Activated CD8-positive, alpha-beta T cell treated with anti-CD3 and anti-CD28 coated beads, Interleukin-2, amount 10 ng/mL, durations not matched to agents 7 days and 5 days (primary cell): Measurements from ENCODE around the gene MYBBP1A. TPM values are rescaled to one million over a fixed set of nuclear protein-coding genes. Genes with fewer than 3 reads are reported as not detected.

Experiments used
- ATAC-seq: fragments of 150-1000 bp; cut with Tn5 transposase; one replicate; pipeline ENCODE4 v1.10.0; 2021; ENCODE audit warnings: moderate library complexity
- CTCF ChIA-PET: fragments of 350-600 bp; sonication (Branson Sonifier 250); formaldehyde crosslinking; loops from one replicate; lab custom pipeline; 2021; ENCODE audit warnings: antibody characterized with exemption; lab: Charles Lee
- POLR2A ChIA-PET: fragments of 350-600 bp; sonication (Branson Sonifier 250); formaldehyde crosslinking; loops from one replicate; lab custom pipeline; 2021; ENCODE audit warnings: antibody characterized with exemption; lab: Charles Lee
- DNase-seq: peaks from one replicate; pipeline ENCODE4 v3.0.0-alpha.2; 2020
- H3K27ac Mint-ChIP-seq: one replicate; pipeline ENCODE4 v1.8.0; 2021; ENCODE audit warnings: mild to moderate bottlenecking, mixed read lengths
- H3K27me3 Mint-ChIP-seq: one replicate; pipeline ENCODE4 v1.8.0; 2021; ENCODE audit warnings: low read depth, mixed read lengths
- H3K36me3 Mint-ChIP-seq: one replicate; pipeline ENCODE4 v1.8.0; 2021; ENCODE audit warnings: low read depth, mixed read lengths
- H3K4me1 Mint-ChIP-seq: one replicate; pipeline ENCODE4 v1.8.0; 2021; ENCODE audit warnings: low read depth, mixed read lengths
- H3K4me3 Mint-ChIP-seq: one replicate; pipeline ENCODE4 v1.8.0; 2021; ENCODE audit warnings: mild to moderate bottlenecking, mixed read lengths
- H3K9me3 Mint-ChIP-seq: one replicate; pipeline ENCODE4 v1.8.0; 2022; ENCODE audit warnings: mixed read lengths; ENCODE audit not compliant: insufficient read depth
- total RNA-seq, 2 experiments: library from RNA; stranded (reverse); gene quantifications; one replicate each; pipeline ENCODE4 v1.2.3, GENCODE V29; 2021

Gene MYBBP1A
- total RNA-seq, 2 experiments from 2014 or later = 70.7 to 76.7 TPM

DNA sequence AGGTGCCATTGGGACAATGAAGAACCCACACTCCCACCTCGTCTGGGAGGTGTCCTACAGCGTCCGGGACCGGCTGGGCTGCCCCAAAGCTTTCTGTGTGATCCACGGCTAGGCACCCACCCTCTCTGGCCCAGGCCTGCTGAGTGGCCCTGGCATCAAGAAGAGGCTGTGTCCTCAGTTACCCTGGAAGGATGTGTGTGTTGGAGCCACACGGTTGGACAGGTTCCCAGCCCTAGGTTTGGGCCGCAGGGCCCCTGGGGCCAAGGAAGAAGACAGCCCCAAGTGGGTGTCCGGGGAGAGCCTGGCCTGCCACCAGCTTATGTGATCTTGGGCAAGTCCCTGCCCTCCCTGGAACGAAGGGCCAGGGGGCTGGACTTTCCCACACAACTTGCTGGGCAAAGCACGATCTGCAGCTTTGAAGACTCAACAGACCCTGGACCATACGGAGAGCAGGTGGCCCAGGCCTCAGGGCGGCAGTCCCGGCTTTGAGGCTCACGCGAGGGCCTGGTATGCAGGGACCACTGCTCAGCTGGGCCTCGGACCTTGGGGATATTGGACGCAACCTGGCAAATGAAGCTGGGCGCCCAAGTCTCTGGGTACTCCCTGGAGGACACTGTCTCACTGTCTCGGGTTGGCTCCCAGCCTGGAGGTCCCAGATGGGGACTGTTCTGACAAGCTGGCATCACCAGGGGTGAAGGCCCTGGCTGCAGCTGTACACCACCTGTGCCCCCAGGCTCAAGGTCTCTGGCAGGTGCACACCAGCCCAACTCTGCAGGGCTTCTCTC lies 17.5 kb downstream of the MYBBP1A start:
- CTCF ChIA-PET = interaction anchor here (1.3 to 2.2 kb wide), 2 partner anchors 13 to 117 kb away, joined by 3 to 7 read pairs; no protein-coding TSS in a partner anchor
- POLR2A ChIA-PET = no interaction called here

DNA sequence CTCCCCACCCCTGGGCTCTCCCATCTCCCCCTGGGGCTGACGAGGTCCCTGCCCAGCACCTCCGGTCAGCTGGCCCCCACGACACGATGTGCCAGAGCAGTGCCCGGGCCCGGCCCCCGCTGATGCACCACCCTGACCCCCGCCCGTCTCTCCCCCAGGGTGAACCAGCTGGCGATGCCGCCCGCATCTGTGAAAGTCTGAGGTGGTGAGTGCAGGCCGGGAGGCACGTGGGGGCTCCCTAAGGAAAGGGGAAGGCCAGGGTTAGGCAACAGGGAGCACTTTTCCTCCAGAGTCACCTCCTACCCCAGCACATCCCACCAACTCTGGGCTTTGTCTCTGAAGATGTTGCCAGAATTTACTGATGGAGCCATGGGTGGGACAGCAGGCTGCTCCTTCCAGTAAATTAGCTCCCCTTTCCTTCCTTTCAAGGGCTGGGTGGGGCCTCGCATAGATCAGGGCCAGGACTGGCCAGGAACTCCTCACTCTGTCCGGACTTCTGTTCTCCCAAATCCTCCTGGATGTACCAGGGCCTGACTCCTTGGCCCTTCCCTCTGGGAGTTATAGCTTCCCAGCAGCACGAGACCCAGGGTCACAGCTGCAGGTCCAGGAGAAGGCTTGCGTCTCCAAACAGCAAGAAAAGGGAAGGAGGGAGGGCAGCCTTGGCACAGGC lies 18.3 kb downstream of the MYBBP1A start:
- no peak for ATAC-seq
- H3K27ac Mint-ChIP-seq = no peak overlapping the region
- CTCF ChIA-PET = no interaction called here
- peaks cover 3% of the 10 kb centered on the region for H3K27me3 Mint-ChIP-seq
- H3K9me3 Mint-ChIP-seq = no peaks in the 10 kb centered on the region
- POLR2A ChIA-PET = no interaction called here
- H3K4me1 Mint-ChIP-seq = peaks cover 14% of the 10 kb centered on the region
- peaks cover 9% of the 10 kb centered on the region for H3K36me3 Mint-ChIP-seq
- DNase-seq = no peak
- H3K4me3 Mint-ChIP-seq = no peak overlapping the region

More for the DNA sequence above, 17.5 kb downstream of the MYBBP1A start:
- DNase-seq (no peak), ATAC-seq (no peak)
- H3K27me3 Mint-ChIP-seq = no peaks in the 10 kb centered on the region
- no peak overlapping the region for H3K27ac Mint-ChIP-seq
- H3K36me3 Mint-ChIP-seq = peaks cover 13% of the 10 kb centered on the region
- no peak overlapping the region for H3K4me3 Mint-ChIP-seq
- H3K4me1 Mint-ChIP-seq = peaks cover 14% of the 10 kb centered on the region
- no peaks in the 10 kb centered on the region for H3K9me3 Mint-ChIP-seq

DNA sequence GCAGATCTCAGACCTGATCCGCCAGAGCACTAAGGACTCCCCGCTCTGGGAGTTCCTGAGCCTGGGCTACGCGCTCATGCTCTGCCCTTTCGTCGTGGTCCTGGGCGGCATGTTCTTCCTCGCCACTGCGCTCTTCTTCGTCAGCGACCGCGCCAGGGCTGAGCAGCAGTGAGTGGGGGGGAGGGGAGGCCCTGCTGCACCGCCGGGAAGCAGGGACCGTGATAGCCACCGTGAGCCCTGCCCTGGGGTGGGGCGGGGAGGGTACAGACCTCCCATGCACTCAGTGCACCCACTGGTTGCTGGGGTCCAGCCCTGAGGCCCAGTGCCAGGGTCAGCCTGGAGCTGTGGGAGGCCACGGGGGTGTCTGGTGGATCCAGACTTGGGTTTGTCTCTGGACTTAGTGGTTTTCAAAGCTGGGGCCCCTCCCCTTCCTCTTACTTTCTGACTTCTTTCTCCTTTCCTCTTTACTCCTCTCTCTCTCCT lies 18.9 kb downstream of the MYBBP1A start:
- H3K27me3 Mint-ChIP-seq = peaks cover 4% of the 10 kb centered on the region
- H3K27ac Mint-ChIP-seq = no peak overlapping the region
- H3K9me3 Mint-ChIP-seq = no peaks in the 10 kb centered on the region
- ChIA-PET CTCF (no interaction called here), POLR2A (no interaction called here)
- no peak for DNase-seq
- no peak for ATAC-seq
- peaks cover 14% of the 10 kb centered on the region for H3K4me1 Mint-ChIP-seq
- H3K4me3 Mint-ChIP-seq = no peak overlapping the region
- H3K36me3 Mint-ChIP-seq = peaks cover 6% of the 10 kb centered on the region

DNA sequence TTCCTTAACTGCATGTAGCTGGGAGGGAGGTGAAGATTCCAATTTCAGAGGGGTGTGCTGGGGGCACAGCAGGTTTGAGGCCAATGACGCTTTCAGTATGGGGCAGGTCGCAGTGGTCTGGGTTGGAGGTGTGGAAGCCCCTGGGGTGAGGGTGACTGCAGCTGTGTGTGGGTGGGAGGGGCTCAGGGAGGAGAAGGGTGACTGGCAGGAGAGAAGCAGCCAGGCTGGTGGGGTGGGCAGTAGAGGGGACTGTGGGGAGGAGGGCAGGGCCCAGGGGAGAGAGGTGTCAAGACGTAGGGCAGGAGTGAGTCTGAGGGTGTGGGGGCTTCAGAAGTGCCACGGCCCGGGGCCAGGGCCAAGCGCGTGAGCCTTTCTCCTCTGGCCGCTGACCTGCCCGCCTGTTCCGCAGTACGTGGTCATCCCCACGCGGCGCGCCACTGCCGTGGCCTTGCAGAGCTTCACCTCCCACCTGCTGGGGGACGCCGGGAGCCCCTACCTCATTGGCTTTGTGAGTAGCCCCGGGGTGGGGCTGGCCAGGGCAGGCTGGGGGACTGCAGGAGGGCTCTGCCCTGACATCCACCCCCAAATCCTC lies 19.4 kb downstream of the MYBBP1A start:
- peaks cover 4% of the 10 kb centered on the region for H3K27me3 Mint-ChIP-seq
- peaks cover 3% of the 10 kb centered on the region for H3K36me3 Mint-ChIP-seq
- peaks cover 14% of the 10 kb centered on the region for H3K4me1 Mint-ChIP-seq
- no peak overlapping the region for H3K4me3 Mint-ChIP-seq
- DNase-seq (no peak), ATAC-seq (no peak)
- H3K9me3 Mint-ChIP-seq = no peaks in the 10 kb centered on the region
- no peak overlapping the region for H3K27ac Mint-ChIP-seq
- CTCF ChIA-PET = no interaction called here
- POLR2A ChIA-PET = no interaction called here

DNA sequence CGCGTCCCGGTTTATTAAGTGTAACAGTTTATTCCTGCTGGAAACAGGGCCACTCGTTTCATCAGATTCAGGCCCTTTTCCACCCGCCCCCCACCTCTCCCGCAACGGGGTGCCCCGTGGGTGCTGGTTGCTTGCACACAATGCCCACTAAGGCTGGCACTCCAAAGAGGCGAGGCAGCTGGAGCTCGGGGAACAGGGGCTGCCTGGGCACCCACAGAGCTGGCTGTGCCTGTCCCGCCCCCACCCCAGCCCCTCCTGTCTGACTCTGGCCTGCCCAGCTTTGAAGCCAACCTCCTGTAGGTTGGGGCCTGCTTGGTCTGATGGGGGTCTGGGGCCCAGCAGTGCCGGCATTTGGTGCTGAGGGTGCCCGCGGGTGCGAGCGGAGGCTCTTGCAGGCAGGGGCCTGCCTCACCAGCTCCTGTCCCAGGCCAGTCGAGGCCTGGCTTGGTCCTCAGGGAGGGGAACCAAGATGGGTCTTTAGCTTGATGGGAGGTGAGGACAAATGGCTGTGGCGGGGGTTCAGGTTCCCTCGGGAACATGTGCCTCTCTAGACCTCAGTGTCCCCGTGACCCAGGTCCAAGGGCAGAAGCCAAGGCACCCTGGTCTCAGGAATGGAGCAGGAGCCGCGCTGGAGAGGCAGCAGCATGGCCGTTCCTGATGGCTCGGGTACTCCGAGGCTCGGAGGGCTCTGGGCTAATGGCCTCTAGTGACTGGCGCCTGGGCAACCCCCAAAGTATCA lies 20.1 kb downstream of the MYBBP1A start:
- H3K27ac Mint-ChIP-seq = no peak overlapping the region

DNA sequence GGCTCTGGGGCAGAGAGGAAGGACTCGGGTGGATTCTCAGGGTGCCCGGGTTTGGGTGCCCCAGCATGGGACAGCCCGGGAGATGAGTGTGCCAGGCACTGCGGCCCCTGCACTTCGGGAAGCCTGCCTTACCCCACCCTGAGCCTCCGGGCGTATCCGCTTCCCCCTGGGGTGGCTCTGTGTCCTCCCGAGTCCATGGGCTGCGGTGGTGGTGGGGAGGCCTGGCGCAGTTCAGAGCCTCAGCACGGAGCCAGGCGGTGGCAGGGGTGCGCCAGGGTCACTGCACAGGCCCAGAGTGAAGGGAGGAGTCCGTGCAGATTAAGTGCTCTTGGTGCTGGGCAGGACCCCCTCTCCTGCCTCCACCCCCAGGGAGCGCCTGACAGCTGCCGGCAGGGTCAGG lies 20.7 kb downstream of the MYBBP1A start:
- Mint-ChIP-seq H3K27me3 (peaks cover 4% of the 10 kb centered on the region), H3K9me3 (no peaks in the 10 kb centered on the region), H3K27ac (no peak overlapping the region), H3K36me3 (no peaks in the 10 kb centered on the region), H3K4me3 (no peak overlapping the region), H3K4me1 (peaks cover 14% of the 10 kb centered on the region)
- DNase-seq (no peak), ATAC-seq (no peak)
- CTCF ChIA-PET = no interaction called here
- POLR2A ChIA-PET = no interaction called here

More for the DNA sequence above, 20.1 kb downstream of the MYBBP1A start:
- ATAC-seq (no peak), DNase-seq (no peak)
- POLR2A ChIA-PET = no interaction called here
- H3K27me3 Mint-ChIP-seq = peaks cover 4% of the 10 kb centered on the region
- CTCF ChIA-PET = no interaction called here
- no peaks in the 10 kb centered on the region for H3K9me3 Mint-ChIP-seq
- no peak overlapping the region for H3K4me3 Mint-ChIP-seq
- peaks cover 14% of the 10 kb centered on the region for H3K4me1 Mint-ChIP-seq
- peaks cover 3% of the 10 kb centered on the region for H3K36me3 Mint-ChIP-seq

DNA sequence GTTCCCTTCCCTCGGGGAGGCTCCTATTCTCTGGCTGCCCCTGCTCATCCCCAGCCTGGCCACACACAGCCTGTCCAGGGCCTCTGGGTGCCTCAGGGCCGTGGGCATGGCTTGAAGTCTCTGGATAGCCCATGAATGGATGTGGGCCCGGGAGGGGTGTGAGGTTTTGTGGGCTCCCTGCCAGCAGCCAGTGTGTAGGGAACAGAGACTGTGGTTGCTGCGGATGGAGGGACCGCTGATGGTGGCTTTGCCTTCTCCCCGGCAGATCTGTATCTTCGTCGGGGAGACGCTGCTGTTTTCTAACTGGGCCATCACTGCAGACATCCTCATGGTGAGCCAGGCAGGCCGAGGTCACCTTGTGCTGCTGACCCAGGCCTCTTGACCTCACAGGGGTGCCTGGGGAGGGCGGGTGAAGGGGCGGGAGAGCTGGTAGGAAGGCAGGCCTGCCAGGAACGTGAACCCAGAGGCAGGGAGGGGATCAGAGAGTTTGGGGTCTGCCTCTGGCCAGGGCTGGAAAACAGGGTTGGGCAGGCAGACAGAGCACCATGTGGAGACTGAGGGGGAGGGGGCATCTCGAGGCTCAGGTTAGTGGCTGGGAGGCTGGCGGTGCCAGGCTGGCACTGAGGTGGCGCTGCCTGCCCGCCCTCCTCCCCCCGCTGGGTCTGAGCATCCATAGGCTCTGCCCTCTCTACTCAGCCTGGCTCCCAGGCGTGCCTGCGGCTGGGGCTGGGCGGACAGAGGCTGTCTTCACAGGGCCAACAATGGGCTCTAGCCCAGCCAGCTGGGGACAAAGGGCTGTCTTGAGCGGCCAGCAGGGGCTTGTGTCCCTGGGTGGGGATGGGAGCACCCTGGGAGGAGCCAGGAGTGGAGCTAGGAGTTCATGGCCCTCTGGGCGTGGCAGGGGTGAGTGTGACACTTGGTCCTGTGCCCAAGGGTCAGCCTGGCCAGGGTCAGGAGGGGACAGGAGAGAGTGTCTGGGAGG lies 21.4 kb downstream of the MYBBP1A start:
- Mint-ChIP-seq H3K9me3 (no peaks in the 10 kb centered on the region), H3K27ac (no peak overlapping the region), H3K4me1 (peaks cover 14% of the 10 kb centered on the region), H3K27me3 (peaks cover 4% of the 10 kb centered on the region), H3K36me3 (no peaks in the 10 kb centered on the region), H3K4me3 (no peak overlapping the region)
- POLR2A ChIA-PET = no interaction called here
- DNase-seq (peak; percentile 56), ATAC-seq (peak; percentile 44)
- CTCF ChIA-PET = no interaction called here

DNA sequence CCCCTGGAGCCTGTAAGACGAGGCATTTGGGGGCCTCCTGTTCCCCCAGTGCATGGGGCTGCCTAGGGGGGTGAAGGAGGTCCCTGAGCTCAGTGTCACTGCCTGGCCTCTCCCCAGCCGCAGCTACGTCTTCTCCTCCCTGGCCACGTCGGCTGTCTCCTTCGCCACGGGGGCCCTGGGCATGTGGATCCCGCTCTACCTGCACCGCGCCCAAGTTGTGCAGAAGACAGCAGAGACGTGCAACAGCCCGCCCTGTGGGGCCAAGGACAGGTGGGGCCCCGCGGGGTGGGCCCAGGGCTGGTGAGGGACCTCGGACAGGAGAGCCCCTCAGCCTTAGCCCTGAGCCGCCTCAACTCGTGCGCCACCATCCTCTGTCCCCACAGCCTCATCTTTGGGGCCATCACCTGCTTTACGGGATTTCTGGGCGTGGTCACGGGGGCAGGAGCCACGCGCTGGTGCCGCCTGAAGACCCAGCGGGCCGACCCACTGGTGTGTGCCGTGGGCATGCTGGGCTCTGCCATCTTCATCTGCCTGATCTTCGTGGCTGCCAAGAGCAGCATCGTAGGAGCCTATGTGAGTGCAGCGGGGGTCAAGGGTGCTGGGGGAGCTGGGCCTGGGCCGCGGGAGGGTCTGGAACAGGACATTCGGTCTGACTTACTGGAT lies 22.2 kb downstream of the MYBBP1A start:
- no peaks in the 10 kb centered on the region for H3K36me3 Mint-ChIP-seq
- no peak for ATAC-seq
- H3K9me3 Mint-ChIP-seq = no peaks in the 10 kb centered on the region
- H3K4me1 Mint-ChIP-seq = peaks cover 14% of the 10 kb centered on the region
- CTCF ChIA-PET = no interaction called here
- no peak for DNase-seq
- H3K4me3 Mint-ChIP-seq = no peak overlapping the region
- no peak overlapping the region for H3K27ac Mint-ChIP-seq
- POLR2A ChIA-PET = interaction anchor here (0.5 kb wide), 1 partner anchor 931 kb away, joined by 3 read pairs; no protein-coding TSS in a partner anchor
- H3K27me3 Mint-ChIP-seq = peaks cover 4% of the 10 kb centered on the region

DNA sequence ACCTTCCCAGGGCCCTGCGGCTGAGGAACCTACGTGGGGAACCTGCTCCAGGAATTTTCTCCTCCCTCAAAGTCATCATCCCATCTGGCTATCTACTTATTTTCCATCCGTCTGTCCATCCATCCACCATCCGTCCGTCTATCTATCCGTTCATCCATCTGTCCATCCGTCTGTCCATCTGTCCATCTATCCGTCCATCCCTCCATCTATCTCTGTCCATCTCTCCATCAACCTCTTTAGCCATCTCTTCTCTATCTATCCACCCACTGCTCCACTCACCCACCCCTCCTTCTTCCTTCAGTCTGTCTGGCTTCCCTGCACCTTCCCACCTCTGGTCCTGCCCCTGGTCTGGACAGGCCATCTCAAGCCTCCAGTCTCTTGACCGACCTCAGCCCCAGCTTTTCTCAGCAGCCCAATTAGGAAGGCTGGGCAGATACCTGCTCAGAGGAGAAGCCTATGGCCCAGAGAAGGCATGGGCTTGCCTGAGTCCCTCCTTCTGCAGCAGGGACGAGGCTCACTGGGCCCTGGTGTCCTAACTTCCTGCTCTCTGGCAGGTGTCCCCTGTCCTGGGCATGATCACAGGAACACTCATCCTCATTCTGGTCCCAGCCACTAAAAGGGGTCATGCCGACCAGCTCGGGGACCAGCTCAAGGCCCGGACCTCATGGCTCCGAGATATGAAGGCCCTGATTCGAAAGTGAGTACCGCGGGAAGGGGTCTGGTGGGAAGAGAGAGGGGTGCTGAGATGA lies 23.0 kb downstream of the MYBBP1A start:
- Mint-ChIP-seq H3K9me3 (no peaks in the 10 kb centered on the region), H3K4me1 (peaks cover 13% of the 10 kb centered on the region), H3K4me3 (no peak overlapping the region), H3K27me3 (peaks cover 8% of the 10 kb centered on the region), H3K27ac (no peak overlapping the region), H3K36me3 (no peaks in the 10 kb centered on the region)
- POLR2A ChIA-PET = no interaction called here
- ATAC-seq = no peak
- CTCF ChIA-PET = no interaction called here
- DNase-seq = no peak
